ENCODE measurements around the gene SH3BGRL3. TPM values are rescaled to one million over a fixed set of nuclear protein-coding genes. Genes with fewer than 3 reads are reported as not detected.

Gene SH3BGRL3
- total and polyA plus RNA-seq, 2 of the 13 experiments (the other 11 are each of a cell fraction or from before 2014, with no cell fraction given) = 11.4 to 12.2 TPM

GRCh38 chr1:26283279-26283853 lies 3.5 kb downstream of the SH3BGRL3 start:
- Histone ChIP-seq H3K9ac (ENCODE audit: insufficient read depth, low read depth, low read length) (no peak overlapping the region), H3K36me3 (replicated peaks in 1 of 2; ENCODE audit: control insufficient read depth in 1 of 2, insufficient read depth in 2 of 2, low read length in 2 of 2) (peaks cover 0 to 2% of the 10 kb centered on the region in 2 experiments; a peak in 1 of 5 replicates), H2AFZ (ENCODE audit: low read length) (no peak overlapping the region), H4K20me1 (ENCODE audit: insufficient read depth, low read length) (no peaks in the 10 kb centered on the region), H3K27ac (ENCODE audit: extremely low read length, insufficient read depth, low read length) (no peak overlapping the region), H3K4me3 (replicated peaks in 1 of 3; ENCODE audit: insufficient read depth in 1 of 3, low read depth in 2 of 3, low read length in 3 of 3) (no peak overlapping the region), H3K9me3 (ENCODE audit: low read length) (no peaks in the 10 kb centered on the region), H3K27me3 (ENCODE audit: control insufficient read depth in 1 of 2, insufficient read depth in 2 of 2, low read length in 2 of 2) (no peaks in the 10 kb centered on the region), H3K79me2 (ENCODE audit: insufficient read depth, low read length) (no peaks in the 10 kb centered on the region), H3K4me1 (ENCODE audit: insufficient read depth, low read length) (peaks cover 22% of the 10 kb centered on the region), H3K4me2 (ENCODE audit: low read depth, low read length) (no peak overlapping the region)
- POLR2A ChIA-PET = no interaction called here
- CTCF ChIA-PET (ENCODE audit: low intra/inter-chr PET ratio, low total read pairs) = interaction anchor here (3.4 kb wide), 1 partner anchor 80 kb away, joined by 51 read pairs; no protein-coding TSS in a partner anchor
- TF ChIP-seq REXO4 (CRISPR knock-in tag; IDR thresholded peaks at IDR 0.05; ENCODE audit: borderline replicate concordance) (no peak), ZNF879 (CRISPR knock-in tag; IDR thresholded peaks at IDR 0.05) (no peak), ZNF615 (CRISPR knock-in tag; IDR thresholded peaks at IDR 0.05; ENCODE audit: borderline replicate concordance) (no peak), IRF2 (CRISPR knock-in tag; IDR thresholded peaks at IDR 0.05) (no peak), ZNF678 (CRISPR knock-in tag; IDR thresholded peaks at IDR 0.05) (no peak)
- TF ChIP-seq, protein P1, sequence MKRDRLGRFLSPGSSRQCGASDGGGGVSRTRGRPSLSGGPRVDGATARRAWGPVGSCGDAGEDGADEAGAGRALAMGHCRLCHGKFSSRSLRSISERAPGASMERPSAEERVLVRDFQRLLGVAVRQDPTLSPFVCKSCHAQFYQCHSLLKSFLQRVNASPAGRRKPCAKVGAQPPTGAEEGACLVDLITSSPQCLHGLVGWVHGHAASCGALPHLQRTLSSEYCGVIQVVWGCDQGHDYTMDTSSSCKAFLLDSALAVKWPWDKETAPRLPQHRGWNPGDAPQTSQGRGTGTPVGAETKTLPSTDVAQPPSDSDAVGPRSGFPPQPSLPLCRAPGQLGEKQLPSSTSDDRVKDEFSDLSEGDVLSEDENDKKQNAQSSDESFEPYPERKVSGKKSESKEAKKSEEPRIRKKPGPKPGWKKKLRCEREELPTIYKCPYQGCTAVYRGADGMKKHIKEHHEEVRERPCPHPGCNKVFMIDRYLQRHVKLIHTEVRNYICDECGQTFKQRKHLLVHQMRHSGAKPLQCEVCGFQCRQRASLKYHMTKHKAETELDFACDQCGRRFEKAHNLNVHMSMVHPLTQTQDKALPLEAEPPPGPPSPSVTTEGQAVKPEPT (CRISPR knock-in tag; IDR thresholded peaks at IDR 0.05; ENCODE audit: low read depth) = no peak
- in situ Hi-C loops (cut with HindIII; ENCODE audit: extremely low pct_ligation_motif_present, low pct_unique_long_range_greater_than_20kb) = loop anchor here (5.0 kb wide), 2 partner anchors 39 to 109 kb away; no protein-coding TSS in a partner anchor
- 89% methylated on average over 3 of the region's 4 CpGs for WGBS (ENCODE audit: low lambda C conversion rate)
- intact Hi-C loops (cut with micrococcal nuclease; ENCODE audit: unreplicated experiment) = no loop called here
- DNase-seq (ENCODE audit: low spot score) = no peak
- FAIRE-seq = no peak
- ATAC-seq = no peak
- no TSS peak for BruUV-seq (replicated peaks)
